Liver (tissue), 3 donors: ENCODE measurements around the gene KIFC1.

Experiments used
- EGR1 ChIP-seq, 2 donors: IDR thresholded peaks; 2 replicates each; pipeline ENCODE4 v1.6.1; 2016 to 2018; ENCODE audit warnings: antibody characterized with exemption in 2 of 2, low read depth in 2 of 2
- SP1 ChIP-seq: IDR thresholded peaks from 2 replicates; pipeline ENCODE4 v1.6.1; 2018; ENCODE audit warnings: antibody characterized with exemption, mild to moderate bottlenecking
- TF ChIP-seq, protein P1 (sequence below): fragments of 150-350 bp; IDR thresholded peaks from 2 replicates; pipeline ENCODE4 v1.5.1; 2017; ENCODE audit warnings: improper control_type of control experiment, low read depth, low read length; ENCODE audit not compliant: missing input control
- donor health status: healthy.
- donor health status: healthy.

DNA sequence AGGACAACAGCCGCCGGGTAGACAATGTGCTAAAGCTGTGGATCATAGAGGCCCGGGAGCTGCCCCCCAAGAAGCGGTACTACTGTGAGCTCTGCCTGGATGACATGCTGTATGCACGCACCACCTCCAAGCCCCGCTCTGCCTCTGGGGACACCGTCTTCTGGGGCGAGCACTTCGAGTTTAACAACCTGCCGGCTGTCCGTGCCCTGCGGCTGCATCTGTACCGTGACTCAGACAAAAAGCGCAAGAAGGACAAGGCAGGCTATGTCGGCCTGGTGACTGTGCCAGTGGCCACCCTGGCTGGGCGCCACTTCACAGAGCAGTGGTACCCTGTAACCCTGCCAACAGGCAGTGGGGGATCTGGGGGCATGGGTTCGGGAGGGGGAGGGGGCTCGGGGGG, 46.0 kb downstream of the KIFC1 start:
- TF ChIP-seq, protein P1, sequence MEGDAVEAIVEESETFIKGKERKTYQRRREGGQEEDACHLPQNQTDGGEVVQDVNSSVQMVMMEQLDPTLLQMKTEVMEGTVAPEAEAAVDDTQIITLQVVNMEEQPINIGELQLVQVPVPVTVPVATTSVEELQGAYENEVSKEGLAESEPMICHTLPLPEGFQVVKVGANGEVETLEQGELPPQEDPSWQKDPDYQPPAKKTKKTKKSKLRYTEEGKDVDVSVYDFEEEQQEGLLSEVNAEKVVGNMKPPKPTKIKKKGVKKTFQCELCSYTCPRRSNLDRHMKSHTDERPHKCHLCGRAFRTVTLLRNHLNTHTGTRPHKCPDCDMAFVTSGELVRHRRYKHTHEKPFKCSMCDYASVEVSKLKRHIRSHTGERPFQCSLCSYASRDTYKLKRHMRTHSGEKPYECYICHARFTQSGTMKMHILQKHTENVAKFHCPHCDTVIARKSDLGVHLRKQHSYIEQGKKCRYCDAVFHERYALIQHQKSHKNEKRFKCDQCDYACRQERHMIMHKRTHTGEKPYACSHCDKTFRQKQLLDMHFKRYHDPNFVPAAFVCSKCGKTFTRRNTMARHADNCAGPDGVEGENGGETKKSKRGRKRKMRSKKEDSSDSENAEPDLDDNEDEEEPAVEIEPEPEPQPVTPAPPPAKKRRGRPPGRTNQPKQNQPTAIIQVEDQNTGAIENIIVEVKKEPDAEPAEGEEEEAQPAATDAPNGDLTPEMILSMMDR, result no peak
- TF ChIP-seq EGR1 (IDR thresholded peaks at IDR 0.05; ENCODE audit: low read depth in 2 of 2) (no peak), SP1 (no peak)
